Measurements from ENCODE around the gene PDX1. TPM values are rescaled to one million over a fixed set of nuclear protein-coding genes. Genes with fewer than 3 reads are reported as not detected.

Gene PDX1
- total RNA-seq, 1 experiment from 2014 or later, result not detected

DNA sequence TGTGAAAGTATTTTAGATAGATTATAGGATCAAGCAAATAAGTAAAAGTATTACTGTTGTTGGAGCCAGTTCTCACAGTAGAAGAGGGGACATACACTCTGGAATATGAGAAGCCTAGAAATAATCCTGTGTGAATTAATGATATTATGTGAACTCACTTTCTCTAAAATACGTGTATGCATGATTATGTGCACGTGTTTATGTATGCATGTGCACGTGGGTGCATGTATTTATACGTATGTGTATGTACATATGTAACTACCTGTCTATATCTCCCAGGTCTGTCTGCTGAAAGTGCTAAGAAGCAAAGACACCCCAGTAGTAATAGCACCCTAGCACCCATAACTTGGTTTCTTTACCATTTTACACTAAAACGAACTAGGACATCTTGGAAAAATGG, 41.5 kb upstream of the PDX1 start:
- DNase-seq (ENCODE audit: low spot score), result no peak
- H3K27me3 Mint-ChIP-seq (ENCODE audit: low read depth), result no peaks in the 10 kb centered on the region; the same call in 1 of the 2 replicates
- TF ChIP-seq, protein P1, sequence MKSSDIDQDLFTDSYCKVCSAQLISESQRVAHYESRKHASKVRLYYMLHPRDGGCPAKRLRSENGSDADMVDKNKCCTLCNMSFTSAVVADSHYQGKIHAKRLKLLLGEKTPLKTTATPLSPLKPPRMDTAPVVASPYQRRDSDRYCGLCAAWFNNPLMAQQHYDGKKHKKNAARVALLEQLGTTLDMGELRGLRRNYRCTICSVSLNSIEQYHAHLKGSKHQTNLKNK (CRISPR knock-in tag; IDR thresholded peaks at IDR 0.05), result no peak
- TF ChIP-seq, protein P2, sequence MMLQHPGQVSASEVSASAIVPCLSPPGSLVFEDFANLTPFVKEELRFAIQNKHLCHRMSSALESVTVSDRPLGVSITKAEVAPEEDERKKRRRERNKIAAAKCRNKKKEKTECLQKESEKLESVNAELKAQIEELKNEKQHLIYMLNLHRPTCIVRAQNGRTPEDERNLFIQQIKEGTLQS (CRISPR knock-in tag; conservative IDR thresholded peaks at IDR 0.05), result no peak
- CTCF ChIA-PET, result no interaction called here
- no peaks in the 10 kb centered on the region for H3K36me3 Mint-ChIP-seq
- POLR2A ChIA-PET, result no interaction called here
- H3K4me3 Mint-ChIP-seq, result no peak overlapping the region
- no peak overlapping the region for H3K27ac Mint-ChIP-seq
- peaks cover 5% of the 10 kb centered on the region for H3K9me3 Mint-ChIP-seq
- H3K4me1 Mint-ChIP-seq, result peaks cover 2% of the 10 kb centered on the region; the same call in 1 of the 2 replicates
- no peak for ATAC-seq

DNA sequence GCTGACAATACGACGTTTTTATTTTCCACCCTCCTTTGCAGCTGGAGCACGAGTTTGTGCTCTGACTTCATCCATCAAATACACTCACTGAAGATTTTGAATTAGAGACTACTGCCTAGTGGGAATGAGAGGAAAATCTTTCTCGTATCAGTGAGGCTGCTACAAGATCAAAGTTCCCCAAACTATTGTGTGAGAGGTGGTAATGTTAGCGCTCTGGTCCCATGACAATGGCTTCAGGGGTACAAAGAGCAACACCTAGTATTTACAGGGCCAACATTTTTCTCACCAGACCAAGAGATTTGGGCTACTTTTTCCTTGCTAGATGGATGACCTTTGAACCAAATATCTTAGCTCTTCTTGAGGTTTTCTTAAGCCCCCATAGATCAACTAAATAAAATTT, 30.3 kb upstream of the PDX1 start:
- Mint-ChIP-seq H3K27ac (no peak overlapping the region), H3K9me3 (no peaks in the 10 kb centered on the region), H3K36me3 (no peaks in the 10 kb centered on the region), H3K4me3 (no peak overlapping the region), H3K27me3 (ENCODE audit: low read depth) (peaks cover 13% of the 10 kb centered on the region), H3K4me1 (peaks cover 11% of the 10 kb centered on the region)
- ChIA-PET POLR2A (no interaction called here), CTCF (no interaction called here)
- no peak for DNase-seq (ENCODE audit: low spot score)
- ATAC-seq, result no peak
- TF ChIP-seq SMAD4 (CRISPR knock-in tag; IDR thresholded peaks at IDR 0.05) (no peak), ATF1 (CRISPR knock-in tag; IDR thresholded peaks at IDR 0.05) (no peak), ZNF138 (CRISPR knock-in tag; conservative IDR thresholded peaks at IDR 0.05) (no peak), NR1H2 (CRISPR knock-in tag; IDR thresholded peaks at IDR 0.05) (no peak), CREB1 (CRISPR knock-in tag; IDR thresholded peaks at IDR 0.05) (no peak), ZNF423 (CRISPR knock-in tag; IDR thresholded peaks at IDR 0.05) (no peak), ZNF396 (CRISPR knock-in tag; IDR thresholded peaks at IDR 0.05; ENCODE audit: borderline replicate concordance) (no peak), ELF4 (CRISPR knock-in tag; IDR thresholded peaks at IDR 0.05; ENCODE audit: low read depth) (no peak), CREM (CRISPR knock-in tag; IDR thresholded peaks at IDR 0.05) (no peak), FOXK1 (CRISPR knock-in tag; IDR thresholded peaks at IDR 0.05) (no peak)
- TF ChIP-seq, protein P1 (CRISPR knock-in tag; IDR thresholded peaks at IDR 0.05), result no peak
- TF ChIP-seq, protein P3, sequence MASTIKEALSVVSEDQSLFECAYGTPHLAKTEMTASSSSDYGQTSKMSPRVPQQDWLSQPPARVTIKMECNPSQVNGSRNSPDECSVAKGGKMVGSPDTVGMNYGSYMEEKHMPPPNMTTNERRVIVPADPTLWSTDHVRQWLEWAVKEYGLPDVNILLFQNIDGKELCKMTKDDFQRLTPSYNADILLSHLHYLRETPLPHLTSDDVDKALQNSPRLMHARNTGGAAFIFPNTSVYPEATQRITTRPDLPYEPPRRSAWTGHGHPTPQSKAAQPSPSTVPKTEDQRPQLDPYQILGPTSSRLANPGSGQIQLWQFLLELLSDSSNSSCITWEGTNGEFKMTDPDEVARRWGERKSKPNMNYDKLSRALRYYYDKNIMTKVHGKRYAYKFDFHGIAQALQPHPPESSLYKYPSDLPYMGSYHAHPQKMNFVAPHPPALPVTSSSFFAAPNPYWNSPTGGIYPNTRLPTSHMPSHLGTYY (CRISPR knock-in tag; IDR thresholded peaks at IDR 0.05), result no peak
- TF ChIP-seq, protein P4, sequence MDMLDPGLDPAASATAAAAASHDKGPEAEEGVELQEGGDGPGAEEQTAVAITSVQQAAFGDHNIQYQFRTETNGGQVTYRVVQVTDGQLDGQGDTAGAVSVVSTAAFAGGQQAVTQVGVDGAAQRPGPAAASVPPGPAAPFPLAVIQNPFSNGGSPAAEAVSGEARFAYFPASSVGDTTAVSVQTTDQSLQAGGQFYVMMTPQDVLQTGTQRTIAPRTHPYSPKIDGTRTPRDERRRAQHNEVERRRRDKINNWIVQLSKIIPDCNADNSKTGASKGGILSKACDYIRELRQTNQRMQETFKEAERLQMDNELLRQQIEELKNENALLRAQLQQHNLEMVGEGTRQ (CRISPR knock-in tag; IDR thresholded peaks at IDR 0.05), result no peak
- TF ChIP-seq, protein P5, sequence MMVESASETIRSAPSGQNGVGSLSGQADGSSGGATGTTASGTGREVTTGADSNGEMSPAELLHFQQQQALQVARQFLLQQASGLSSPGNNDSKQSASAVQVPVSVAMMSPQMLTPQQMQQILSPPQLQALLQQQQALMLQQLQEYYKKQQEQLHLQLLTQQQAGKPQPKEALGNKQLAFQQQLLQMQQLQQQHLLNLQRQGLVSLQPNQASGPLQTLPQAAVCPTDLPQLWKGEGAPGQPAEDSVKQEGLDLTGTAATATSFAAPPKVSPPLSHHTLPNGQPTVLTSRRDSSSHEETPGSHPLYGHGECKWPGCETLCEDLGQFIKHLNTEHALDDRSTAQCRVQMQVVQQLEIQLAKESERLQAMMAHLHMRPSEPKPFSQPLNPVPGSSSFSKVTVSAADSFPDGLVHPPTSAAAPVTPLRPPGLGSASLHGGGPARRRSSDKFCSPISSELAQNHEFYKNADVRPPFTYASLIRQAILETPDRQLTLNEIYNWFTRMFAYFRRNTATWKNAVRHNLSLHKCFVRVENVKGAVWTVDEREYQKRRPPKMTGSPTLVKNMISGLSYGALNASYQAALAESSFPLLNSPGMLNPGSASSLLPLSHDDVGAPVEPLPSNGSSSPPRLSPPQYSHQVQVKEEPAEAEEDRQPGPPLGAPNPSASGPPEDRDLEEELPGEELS (CRISPR knock-in tag; IDR thresholded peaks at IDR 0.05), result no peak
- TF ChIP-seq, protein P6, sequence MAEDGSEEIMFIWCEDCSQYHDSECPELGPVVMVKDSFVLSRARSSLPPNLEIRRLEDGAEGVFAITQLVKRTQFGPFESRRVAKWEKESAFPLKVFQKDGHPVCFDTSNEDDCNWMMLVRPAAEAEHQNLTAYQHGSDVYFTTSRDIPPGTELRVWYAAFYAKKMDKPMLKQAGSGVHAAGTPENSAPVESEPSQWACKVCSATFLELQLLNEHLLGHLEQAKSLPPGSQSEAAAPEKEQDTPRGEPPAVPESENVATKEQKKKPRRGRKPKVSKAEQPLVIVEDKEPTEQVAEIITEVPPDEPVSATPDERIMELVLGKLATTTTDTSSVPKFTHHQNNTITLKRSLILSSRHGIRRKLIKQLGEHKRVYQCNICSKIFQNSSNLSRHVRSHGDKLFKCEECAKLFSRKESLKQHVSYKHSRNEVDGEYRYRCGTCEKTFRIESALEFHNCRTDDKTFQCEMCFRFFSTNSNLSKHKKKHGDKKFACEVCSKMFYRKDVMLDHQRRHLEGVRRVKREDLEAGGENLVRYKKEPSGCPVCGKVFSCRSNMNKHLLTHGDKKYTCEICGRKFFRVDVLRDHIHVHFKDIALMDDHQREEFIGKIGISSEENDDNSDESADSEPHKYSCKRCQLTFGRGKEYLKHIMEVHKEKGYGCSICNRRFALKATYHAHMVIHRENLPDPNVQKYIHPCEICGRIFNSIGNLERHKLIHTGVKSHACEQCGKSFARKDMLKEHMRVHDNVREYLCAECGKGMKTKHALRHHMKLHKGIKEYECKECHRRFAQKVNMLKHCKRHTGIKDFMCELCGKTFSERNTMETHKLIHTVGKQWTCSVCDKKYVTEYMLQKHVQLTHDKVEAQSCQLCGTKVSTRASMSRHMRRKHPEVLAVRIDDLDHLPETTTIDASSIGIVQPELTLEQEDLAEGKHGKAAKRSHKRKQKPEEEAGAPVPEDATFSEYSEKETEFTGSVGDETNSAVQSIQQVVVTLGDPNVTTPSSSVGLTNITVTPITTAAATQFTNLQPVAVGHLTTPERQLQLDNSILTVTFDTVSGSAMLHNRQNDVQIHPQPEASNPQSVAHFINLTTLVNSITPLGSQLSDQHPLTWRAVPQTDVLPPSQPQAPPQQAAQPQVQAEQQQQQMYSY (CRISPR knock-in tag; IDR thresholded peaks at IDR 0.05), result no peak
- TF ChIP-seq, protein P7, sequence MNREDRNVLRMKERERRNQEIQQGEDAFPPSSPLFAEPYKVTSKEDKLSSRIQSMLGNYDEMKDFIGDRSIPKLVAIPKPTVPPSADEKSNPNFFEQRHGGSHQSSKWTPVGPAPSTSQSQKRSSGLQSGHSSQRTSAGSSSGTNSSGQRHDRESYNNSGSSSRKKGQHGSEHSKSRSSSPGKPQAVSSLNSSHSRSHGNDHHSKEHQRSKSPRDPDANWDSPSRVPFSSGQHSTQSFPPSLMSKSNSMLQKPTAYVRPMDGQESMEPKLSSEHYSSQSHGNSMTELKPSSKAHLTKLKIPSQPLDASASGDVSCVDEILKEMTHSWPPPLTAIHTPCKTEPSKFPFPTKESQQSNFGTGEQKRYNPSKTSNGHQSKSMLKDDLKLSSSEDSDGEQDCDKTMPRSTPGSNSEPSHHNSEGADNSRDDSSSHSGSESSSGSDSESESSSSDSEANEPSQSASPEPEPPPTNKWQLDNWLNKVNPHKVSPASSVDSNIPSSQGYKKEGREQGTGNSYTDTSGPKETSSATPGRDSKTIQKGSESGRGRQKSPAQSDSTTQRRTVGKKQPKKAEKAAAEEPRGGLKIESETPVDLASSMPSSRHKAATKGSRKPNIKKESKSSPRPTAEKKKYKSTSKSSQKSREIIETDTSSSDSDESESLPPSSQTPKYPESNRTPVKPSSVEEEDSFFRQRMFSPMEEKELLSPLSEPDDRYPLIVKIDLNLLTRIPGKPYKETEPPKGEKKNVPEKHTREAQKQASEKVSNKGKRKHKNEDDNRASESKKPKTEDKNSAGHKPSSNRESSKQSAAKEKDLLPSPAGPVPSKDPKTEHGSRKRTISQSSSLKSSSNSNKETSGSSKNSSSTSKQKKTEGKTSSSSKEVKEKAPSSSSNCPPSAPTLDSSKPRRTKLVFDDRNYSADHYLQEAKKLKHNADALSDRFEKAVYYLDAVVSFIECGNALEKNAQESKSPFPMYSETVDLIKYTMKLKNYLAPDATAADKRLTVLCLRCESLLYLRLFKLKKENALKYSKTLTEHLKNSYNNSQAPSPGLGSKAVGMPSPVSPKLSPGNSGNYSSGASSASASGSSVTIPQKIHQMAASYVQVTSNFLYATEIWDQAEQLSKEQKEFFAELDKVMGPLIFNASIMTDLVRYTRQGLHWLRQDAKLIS (CRISPR knock-in tag; IDR thresholded peaks at IDR 0.05; ENCODE audit: borderline replicate concordance), result no peak

All from WTC11 (cell line).